Cerebellar nuclear complex (tissue), 1 donor: ENCODE measurements around the gene DCBLD1.
A peak's percentile ranks its signal among the peaks of the same experiment; 100 is the strongest.

Experiments used
- DNase-seq, 2 experiments: peaks; one replicate each; lab custom pipeline; 2025; lab: John Stamatoyannopoulos, UW

DCBLD1 gene

DNA sequence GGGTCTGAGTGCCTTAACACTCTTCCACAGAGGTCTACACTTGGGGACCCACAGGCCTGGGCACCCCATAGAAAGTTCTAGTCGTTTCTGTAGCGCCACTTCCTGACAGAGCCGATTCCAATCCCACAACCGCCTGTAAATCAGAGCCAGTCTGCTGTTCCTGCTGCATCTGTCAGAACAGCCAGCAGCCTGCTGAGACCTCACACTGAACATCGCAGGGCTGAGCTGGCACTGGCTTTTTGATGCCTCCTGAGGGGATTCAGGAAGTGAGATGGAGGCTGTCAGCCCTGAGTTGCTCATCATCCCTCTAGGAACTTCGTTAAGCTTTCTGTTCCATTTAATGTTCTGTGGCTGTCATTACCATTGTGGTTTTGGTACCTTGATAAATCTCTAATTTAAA lies 48.9 kb downstream of the DCBLD1 start:
- DNase-seq, result no peak

DNA sequence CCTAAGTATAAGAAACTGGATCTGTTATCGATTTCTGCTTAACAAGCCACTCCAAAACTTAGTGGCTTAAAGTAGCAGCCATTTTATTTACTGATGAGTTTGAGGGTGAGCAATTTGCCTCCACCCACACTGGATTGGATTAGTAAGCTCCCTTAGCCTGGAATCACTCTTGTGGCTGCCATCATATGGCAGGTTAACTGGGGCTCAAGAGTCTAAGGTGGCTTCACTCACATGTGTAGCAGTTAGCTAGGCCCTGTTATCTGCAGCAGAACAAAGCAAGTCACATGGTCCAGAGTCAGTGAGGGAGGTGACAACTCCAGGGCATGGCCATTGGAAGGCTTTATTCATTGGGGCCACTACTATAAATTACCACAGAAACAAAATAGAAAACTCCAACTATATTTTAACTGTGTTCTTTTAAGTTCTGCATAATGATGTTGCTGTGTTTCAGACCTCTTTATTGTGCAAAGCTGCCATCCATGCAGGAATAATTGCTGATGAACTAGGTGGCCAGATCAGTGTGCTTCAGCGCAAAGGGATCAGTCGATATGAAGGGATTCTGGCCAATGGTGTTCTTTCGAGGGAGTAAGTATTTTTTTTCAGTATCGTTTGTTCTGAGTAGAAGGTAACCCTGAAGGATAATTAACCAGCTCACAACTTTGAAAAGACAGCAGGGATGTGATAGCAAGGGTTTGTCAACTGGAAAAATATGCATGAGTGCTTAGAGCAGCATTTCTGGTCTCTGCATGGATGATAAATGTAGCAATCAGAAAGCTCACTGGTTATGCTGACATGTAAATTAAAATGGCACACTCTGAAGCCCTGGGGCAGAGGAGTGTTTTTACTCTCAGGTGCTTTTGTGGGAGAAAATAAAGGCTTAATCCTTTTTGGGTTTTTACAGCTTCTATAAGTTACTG lies 49.6 kb downstream of the DCBLD1 start:
- no peak for DNase-seq

DNA sequence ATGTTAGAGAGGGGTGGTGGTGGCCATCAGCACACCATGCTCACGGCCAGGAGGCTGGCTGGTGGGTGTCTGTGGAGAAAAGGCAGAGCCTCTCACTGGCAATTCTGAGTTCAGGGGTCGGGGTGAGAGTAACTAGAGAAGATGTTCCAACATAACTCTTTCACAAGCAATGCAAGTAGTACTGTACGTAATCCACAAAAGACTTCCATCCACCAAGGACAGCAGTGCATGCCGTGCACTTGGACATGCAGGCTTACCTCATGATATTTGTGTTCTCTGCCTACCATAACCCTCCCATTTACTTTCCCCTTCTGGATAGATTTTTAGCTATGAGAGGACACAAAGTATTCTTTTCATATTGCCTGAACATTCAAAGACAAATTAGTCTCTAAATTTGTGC lies 51.3 kb downstream of the DCBLD1 start:
- DNase-seq, result no peak

DNA sequence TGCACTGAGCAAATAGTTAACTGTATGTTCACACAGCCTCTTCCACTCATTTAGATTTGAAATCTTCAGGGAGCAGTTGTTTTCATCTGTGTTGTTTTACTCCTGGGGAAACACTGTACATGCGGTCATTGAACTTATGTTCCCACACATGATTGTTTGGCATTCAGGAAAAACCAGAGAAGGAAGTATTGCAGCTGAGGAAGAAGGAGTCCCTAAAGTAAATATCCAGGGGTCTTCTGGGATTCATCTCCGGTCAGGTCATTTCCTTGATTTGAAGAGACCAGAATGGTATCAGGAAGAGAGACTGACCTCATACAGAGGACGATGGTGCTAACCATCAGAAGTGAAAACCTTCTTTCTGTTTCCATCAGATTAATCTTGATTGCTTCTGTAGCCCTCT lies 52.5 kb downstream of the DCBLD1 start:
- DNase-seq, result no peak

DNA sequence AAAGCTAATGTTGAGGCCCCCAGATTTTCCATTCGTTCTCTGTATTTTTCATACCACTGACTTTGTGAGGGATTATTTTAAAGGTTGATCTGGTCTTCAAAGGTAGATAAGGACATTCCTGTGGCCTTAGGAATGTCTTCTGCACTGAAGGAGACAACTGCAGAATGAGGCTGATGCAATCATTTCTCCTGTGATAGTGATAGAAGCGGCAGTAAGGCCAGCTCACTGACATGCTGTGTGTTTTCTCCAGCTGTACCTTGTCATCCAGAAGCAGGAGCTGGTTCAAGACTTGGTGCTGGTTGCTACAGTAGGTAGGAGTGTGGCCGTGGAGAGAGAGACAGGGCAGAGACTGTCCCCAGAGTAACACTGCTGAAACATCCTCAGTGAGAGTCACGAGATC lies 53.8 kb downstream of the DCBLD1 start:
- no peak for DNase-seq

DNA sequence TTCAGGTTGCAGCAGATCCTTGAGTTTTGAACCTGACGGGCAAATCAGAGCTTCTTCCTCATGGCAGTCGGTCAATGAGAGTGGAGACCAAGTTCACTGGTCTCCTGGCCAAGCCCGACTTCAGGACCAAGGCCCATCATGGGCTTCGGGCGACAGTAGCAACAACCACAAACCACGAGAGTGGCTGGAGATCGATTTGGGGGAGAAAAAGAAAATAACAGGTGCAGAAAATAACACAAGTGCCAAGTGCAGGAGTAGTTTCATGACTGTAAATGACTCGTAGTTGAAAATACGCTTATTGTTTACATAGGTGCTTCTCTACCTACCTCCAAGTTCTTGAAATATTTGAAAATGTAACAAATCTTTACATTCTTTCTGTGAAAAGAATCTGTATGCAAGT lies 56.1 kb downstream of the DCBLD1 start:
- no peak for DNase-seq

DNA sequence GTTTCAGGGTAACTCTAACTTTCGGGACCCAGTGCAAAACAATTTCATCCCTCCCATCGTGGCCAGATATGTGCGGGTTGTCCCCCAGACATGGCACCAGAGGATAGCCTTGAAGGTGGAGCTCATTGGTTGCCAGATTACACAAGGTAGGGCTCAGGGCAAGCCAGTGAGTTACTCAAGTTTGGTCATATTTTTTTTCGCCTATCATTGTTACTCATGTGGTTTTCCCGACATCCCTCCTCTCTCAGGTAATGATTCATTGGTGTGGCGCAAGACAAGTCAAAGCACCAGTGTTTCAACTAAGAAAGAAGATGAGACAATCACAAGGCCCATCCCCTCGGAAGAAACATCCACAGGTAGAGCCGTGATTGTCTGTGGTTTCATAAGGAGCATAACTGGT lies 58.2 kb downstream of the DCBLD1 start:
- no peak for DNase-seq

DNA sequence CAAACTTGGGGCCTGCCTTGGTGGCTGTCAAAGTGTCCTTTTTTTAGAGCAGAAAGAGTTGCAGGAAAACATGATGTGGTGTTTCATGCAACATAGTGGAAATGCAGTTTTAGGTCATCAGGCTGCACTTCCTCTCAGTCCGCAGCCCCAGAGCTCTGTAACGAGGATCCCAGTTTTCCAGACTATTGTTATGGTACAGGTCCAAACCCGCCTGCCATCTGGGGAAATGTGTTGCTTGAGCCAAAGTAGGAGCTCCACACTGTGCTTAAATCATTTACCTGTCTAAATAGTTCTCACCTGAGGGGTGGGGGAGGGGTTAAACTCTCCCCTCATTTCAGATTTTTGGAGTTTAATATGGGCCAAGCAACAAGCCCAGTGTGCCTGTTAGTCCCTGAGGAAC lies 60.0 kb downstream of the DCBLD1 start:
- DNase-seq, result no peak

DNA sequence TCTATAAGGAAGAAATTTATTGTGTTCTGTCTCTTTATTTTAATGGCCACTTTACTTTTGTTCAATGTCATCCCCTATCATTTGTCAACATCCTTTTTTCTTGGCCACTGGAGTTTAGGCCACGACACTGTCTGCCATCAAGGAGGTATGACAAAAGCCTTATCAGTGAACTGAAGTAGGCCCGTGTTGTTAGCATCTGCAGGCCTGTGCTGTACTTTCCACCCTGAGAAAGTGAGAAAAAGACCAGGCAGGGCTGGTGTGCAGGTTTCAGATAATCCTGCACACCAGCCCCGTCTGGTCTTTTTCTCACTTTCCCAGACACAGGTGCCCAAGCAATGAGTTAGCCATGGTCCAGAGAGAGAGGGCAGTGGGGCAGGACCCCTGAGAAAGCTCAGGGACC lies 62.2 kb downstream of the DCBLD1 start:
- DNase-seq, result no peak

DNA sequence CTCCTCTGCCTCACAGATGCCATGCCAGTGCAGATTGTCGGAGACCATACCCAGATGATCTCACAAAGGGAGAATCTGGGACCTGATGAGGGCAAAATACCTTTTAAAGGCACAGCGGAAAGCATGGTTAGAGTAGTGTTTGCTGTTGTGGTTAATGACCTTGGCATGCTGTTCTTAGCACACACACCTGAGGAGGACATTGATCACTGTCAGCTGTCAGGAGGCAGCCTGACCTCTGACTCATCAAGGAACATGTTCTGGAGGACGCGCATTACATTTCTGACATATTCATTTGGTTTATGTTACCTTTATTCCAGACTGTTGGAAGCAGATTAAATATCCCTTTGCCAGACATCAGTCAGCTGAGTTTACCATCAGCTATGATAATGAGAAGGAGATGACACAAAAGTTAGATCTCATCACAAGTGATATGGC lies 62.7 kb downstream of the DCBLD1 start:
- DNase-seq, result no peak

DNA sequence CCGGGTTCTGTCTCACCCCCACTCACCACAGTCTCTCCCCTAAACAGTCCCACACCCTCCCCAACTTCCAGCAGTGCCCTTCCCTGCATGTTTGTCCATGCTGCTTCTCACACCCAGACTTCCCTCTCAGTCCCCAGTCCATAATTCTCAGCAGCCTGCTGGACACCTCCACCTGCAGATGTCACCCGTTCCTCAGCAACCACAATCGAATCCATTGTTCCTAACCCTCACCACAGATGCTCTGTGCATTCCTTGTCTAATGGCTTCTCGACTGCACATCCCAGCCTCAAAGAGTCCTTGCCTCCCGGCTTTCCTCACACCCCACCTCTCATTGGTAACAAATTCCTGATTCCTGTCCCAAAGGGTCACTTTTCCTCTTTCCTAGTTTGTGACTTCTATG lies 64.2 kb downstream of the DCBLD1 start:
- no peak for DNase-seq

DNA sequence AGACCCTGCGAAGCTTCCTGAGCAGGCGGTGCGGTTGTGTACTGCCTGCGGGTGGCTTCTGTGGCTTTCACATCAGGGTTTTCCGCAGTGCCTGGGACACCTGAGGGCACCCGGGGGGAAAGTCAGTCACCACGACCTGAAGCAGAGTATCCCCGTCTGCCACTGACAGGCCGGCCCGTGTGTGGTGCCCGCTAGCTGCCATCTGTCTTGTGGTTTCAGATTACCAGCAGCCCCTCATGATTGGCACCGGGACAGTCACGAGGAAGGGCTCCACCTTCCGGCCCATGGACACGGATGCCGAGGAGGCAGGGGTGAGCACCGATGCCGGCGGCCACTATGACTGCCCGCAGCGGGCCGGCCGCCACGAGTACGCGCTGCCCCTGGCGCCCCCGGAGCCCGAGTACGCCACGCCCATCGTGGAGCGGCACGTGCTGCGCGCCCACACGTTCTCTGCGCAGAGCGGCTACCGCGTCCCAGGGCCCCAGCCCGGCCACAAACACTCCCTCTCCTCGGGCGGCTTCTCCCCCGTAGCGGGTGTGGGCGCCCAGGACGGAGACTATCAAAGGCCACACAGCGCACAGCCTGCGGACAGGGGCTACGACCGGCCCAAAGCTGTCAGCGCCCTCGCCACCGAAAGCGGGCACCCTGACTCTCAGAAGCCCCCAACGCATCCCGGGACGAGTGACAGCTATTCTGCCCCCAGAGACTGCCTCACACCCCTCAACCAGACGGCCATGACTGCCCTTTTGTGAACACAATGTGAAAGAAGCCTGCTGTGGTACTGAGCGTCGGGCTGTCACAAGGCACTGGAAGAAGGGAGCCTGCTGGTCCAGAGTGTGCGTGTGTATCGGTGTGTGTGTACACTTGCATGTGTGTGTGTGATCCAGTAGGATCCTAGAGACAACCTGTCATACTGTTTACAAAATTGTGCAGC lies 65.5 kb downstream of the DCBLD1 start:
- DNase-seq, result peak in 1 of 2 experiments; percentile 21

DNA sequence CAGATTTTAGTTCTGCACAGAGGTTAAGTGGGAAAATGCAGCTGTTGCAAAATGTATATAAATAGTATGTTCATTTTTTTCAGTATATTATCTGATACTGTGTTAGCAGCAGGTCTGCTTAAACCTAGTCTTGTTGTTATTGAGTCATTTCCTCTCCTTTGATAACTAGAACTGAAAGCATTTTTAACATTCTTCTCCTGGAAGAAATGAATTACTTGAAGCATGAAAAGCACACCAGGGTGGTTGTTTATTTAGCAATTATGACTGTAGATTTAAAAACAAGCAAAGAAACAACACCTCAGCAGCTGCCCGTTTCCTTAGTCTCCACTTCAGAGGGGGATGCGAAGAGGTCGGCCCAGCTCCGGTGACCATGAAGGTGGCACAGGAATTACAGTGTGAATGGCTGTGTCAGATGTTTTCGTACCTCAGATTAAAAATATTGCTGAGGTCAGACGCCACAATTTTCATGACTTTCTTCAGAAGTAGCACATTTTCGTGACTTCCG lies 66.4 kb downstream of the DCBLD1 start:
- DNase-seq, result no peak

DNA sequence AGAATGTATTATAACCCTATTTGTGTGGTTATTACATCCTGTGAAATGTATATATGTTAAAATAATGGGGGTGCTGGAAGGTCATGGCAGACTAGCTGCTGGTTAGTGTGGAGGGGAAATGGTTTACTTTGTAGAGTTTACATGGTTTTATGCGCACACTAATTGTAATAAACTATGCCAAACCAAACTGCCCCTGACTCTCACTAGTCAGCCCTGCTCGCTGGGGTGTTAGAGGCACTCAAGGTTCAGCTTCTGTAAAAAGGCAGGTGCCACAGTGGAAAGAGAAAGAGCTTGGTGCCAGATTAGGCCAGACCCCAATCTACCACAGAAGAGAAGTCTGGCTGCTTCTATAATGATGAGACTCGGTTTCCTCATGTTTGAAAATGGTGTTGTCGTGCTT lies 67.1 kb downstream of the DCBLD1 start:
- no peak for DNase-seq

DNA sequence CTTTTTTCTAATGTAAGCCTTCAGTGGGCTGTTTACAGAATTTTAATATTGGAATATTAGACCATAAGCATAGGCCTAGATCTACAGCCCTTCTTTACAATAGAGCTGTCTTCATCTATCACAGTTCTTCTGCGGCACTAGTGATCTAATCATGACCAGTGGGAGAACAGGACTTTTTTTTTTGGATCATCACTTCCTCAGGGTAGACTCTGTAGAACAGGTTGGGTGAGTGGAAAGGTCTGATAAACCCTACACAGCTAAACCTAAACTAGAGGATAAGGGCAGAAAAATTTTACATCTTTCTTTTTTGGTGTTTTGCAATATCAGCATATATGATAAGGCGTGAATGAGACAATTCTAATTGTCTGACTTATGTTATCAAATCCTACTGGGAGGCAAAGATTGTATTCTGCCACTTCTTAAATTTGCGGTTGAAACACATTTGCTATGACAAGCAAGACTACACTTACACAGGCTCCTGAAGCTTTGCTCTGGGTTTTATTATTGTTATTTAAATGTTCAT lies 67.7 kb downstream of the DCBLD1 start:
- DNase-seq, result no peak

DNA sequence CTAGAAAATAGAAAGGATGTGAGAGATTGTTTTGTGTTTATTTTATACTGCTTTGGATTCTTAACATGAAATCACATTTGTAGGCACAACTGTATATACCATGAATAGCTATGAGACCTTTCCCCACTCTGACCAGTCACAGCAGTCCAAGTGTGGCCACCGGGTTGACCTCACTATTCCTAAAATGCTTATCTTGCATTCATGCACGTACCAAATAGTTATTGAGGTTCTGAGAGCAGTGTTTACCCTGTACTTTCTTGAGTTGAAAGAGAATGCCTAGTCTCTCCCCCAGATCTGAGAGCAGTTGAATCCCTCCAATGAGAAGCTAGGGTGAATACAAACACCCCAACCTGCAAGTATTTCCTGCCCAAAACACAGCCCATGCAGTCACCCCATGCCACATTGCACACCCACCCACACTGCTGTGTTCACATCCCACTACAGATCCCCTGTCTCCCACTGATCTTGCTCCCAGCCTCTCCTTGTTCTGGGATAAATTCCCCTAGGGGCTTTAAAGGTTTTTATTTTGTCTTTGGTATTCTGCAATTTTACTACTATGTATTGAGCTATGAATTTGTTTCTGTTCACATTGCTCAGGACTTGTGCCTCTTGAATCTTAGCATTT lies 68.3 kb downstream of the DCBLD1 start:
- no peak for DNase-seq

DNA sequence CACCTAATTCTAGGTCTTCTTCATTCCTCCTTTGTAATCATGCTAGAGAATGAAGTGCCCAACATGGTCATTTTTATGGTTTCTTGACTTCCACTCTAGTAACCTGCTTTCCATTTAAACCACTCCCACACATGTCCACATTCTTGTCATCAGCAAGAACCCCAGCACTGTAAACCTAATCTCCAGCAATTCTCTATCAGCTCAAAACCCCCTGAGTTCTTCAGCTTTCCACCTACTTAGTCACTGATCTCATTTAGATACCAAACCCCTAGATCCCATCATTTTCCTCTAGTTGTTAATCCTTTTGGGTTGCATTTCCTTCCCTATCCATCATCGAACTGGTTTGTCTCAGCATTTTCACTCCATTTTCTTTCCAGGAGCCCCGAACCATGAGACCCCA lies 70.1 kb downstream of the DCBLD1 start:
- no peak for DNase-seq

DNA sequence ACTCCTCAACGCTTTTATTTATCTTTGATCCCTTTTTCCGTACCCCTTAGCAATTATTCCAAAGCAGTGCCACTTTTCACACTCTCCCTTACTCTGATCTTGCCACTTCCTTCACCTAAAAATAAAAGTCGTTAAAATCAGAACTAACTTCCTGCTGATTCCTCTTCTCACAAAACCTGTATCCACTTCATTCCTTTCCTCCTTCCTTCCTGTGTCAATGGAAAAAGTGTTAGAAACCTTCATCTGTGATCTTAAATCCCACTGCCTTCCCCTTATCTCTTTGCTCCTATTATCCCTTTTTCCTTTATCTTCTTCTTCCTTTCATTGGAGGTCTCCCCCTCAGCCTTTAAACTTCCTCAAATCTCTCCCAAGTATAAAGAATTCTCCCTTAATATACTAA lies 70.7 kb downstream of the DCBLD1 start:
- no peak for DNase-seq

DNA sequence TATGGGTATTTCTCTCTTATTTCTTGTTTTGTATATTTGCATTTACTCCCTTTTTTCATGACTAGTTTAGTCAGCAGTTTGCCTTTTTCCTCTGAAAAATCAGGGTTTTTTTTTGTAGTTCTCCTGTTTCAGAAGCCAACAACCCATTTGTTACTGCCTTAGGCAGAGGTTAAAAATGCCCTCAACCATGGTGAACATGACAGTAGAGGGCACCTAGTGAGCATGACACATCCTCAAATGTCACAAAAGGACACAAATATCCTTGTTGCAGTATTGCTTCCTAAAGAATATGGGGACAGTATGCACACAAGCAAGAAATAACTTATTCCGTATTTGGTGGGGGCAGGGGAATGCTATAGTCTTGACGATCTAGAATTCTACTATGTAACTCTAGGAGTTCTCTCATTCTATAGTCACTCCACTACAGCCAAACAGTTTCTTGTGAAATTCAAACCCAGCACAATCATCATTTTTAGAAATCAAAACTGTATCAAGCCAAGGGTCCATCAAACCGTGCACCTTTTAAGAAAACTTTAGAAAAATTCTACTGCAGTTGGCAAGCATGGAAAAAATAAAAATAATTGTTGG lies 72.9 kb downstream of the DCBLD1 start:
- DNase-seq, result no peak

DNA sequence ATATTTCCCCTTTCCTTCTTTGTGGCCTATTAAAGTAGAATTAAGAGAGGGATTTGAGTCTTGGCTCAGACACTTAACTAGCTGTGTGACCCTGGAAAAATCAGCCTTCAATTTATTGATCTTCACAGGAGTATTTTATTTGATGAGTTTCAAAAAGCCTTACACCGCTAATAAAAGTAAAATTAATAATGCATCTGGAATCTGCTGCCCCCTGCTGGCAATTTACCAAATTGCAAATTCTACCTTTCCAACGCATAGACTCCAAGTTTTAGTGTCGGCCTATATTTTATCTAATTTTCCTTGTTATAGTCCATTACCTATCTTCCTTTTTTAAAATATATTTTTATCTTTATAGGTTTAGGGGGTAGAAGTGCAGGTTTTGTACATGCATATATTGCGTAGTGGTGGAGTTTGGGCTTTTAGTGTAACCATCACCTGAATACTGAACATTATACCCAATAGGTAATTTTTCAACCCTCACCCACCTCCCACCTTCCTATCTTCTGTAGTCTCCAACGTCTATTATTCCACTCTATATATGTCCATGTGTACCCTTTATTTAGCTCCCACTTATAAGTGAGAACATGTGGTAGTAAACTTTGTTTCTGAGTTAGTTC lies 73.5 kb downstream of the DCBLD1 start:
- DNase-seq, result peak in 1 of 2 experiments; percentile 27

DNA sequence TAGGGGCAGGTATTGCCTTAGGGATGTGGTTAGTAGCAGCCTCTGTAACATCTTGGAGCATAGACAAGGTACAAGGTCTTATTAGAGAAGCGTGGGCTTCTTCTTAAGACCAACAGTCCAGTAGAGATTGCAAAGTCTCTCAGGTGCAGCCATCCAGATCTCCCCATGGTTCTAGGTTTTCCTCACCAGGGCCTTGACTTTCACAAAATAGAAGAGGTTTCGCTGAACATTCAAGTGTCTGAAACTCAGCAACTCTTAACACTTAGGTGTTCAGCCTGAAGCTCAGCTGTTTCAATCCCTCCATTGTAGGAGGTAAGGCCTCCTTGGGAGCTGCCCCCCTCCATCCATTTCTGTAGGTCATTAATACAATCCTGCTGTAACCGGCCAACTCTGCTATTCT lies 75.5 kb downstream of the DCBLD1 start:
- DNase-seq, result no peak
